Measurements from ENCODE around the gene NXN.
"Not testable (repeated sequence)": the region's sequence is repeated elsewhere in the genome, so short reads cannot be mapped to it uniquely, and the experiment has no call there.

GRCh38 chr17:749359-749758 is 230.2 kb downstream of the NXN start:
- not testable (repeated sequence) for TF ChIP-seq CTCF (IDR thresholded peaks at IDR 0.05; ENCODE audit: poor library complexity, severe bottlenecking); REST (IDR thresholded peaks at IDR 0.05; ENCODE audit: borderline replicate concordance); TAF1 (IDR thresholded peaks at IDR 0.05; ENCODE audit: low read depth); POLR2AphosphoS5 (IDR thresholded peaks at IDR 0.05)
